ENCODE data around the gene SYTL1. TPM values are rescaled to one million over a fixed set of nuclear protein-coding genes. Genes with fewer than 3 reads are reported as not detected.

Gene SYTL1, protein sequence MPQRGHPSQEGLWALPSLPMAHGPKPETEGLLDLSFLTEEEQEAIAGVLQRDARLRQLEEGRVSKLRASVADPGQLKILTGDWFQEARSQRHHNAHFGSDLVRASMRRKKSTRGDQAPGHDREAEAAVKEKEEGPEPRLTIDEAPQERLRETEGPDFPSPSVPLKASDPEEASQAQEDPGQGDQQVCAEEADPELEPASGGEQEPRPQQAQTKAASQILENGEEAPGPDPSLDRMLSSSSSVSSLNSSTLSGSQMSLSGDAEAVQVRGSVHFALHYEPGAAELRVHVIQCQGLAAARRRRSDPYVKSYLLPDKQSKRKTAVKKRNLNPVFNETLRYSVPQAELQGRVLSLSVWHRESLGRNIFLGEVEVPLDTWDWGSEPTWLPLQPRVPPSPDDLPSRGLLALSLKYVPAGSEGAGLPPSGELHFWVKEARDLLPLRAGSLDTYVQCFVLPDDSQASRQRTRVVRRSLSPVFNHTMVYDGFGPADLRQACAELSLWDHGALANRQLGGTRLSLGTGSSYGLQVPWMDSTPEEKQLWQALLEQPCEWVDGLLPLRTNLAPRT
- total RNA-seq = 1 to 10 TPM in 2 of 9 donors, under 1 TPM in 6, not detected in 1; 0.23 to 6.0 (median 0.46) TPM
- polyA plus RNA-seq = 1 to 10 TPM in 1 of 2 donors, under 1 TPM in 1; 0.57 to 1.2 TPM
- long read RNA-seq, donor 1 = 0 reads
- long read RNA-seq, donor 2, partial matches to known transcripts = 0 of 1 reads
- long read RNA-seq, donor 2, other reads (novel, unspliced or antisense) = 1 of 1 reads
- long read RNA-seq, donor 3, partial matches to known transcripts = 0 of 3 reads
- long read RNA-seq, donor 3, other reads (novel, unspliced or antisense) = 2 of 3 reads

DNA sequence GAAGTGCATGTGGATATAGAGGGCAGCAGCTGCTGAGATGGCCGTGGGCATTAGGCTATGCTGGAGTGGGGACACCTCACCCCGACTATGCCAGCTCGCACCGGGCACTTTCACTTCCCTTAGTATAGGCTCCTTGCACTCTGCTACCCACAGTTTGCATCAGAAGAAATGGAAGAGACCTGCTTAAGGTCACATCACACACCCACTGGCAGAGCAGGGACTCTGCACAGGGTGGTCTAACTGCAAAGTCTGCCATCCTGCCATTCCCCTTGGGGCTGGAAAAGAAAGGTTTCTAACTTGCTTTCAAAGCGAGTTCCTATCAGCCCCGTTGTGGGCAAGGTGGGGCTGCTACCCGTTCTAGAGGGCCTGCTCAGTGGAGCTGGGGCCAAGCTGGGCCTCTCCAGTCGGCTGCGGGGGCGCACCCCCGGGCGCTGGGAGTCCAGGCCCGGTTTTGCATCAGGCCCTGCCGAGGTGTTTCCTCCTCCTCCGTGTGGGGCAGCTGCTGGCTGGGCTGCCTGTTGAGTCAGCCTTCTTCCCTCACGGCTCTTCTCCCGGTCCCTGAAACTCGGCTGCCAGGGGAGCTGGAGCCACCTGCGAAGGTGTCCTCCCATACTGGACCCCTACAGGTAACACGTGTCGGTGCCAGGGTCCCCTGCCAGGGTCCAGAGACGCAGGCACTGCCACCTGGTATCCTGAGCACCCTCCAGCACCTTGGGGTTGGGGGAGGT lies at the start of gene SYTL1:
Gene SYTL1, plus strand, starts transcription at position 498 of the 728 bp plus-strand sequence. CDS start 3,313 bp downstream, outside the sequence.
- 36 to 49% (median 46%) methylated on average over 17 to 22 of the region's 22 CpGs for WGBS, 4 donors
- DNase-seq = peak in 1 of 5 donors; percentile 66
- peaks cover 0 to 32% (median 4%) of the 10 kb centered on the region in 12 donors for H3K4me1 ChIP-seq
- no peaks in the 10 kb centered on the region for H3K9me3 ChIP-seq
- peaks cover 0 to 9% (median 4%) of the 10 kb centered on the region in 9 donors for H3K36me3 ChIP-seq
- H3K27ac ChIP-seq = peak within 1 kb of the TSS in 3 of 12 donors; percentile 29 to 88 (median 37)
- peak within 1 kb of the TSS in 6 of 12 donors; percentile 2 to 60 (median 30) for H3K4me3 ChIP-seq
- no peaks in the 10 kb centered on the region for H3K27me3 ChIP-seq
- intact Hi-C loops (cut with DNase I) = loop anchor here in 1 of 10 donors (5.0 kb wide), 1 partner anchor 34 kb away; no protein-coding TSS in a partner anchor
- peak in 2 of 4 donors; percentile 25 to 51 for ATAC-seq
- TF ChIP-seq POLR2A (IDR thresholded peaks at IDR 0.05) = no peak
- TF ChIP-seq, protein P1, sequence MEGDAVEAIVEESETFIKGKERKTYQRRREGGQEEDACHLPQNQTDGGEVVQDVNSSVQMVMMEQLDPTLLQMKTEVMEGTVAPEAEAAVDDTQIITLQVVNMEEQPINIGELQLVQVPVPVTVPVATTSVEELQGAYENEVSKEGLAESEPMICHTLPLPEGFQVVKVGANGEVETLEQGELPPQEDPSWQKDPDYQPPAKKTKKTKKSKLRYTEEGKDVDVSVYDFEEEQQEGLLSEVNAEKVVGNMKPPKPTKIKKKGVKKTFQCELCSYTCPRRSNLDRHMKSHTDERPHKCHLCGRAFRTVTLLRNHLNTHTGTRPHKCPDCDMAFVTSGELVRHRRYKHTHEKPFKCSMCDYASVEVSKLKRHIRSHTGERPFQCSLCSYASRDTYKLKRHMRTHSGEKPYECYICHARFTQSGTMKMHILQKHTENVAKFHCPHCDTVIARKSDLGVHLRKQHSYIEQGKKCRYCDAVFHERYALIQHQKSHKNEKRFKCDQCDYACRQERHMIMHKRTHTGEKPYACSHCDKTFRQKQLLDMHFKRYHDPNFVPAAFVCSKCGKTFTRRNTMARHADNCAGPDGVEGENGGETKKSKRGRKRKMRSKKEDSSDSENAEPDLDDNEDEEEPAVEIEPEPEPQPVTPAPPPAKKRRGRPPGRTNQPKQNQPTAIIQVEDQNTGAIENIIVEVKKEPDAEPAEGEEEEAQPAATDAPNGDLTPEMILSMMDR (IDR thresholded peaks at IDR 0.05) = no peak

DNA sequence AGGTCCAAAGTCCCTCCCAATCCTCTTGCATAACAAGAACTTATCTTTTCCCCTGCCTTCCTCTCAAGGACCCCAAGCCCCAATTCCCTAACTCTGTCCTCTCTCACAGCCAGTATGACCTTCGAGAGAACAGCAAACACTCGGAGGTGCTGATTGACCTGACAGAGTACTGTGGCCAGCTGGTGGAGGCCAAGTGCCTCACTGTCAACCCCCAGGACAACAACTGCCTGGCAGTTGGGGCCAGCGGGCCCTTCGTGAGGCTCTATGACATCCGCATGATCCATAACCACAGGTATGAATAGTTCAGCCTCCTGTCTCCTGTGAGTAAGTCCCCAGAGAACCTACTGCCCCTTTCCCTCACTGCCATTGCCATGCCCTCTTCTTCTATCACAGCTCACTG lies 49.7 kb upstream of the SYTL1 start:
- TF ChIP-seq, protein P1 (IDR thresholded peaks at IDR 0.05) = no peak
- no peak for TF ChIP-seq POLR2A (IDR thresholded peaks at IDR 0.05)
- peaks cover 0 to 9% (median 0%) of the 10 kb centered on the region in 12 donors for H3K4me1 ChIP-seq
- no peaks in the 10 kb centered on the region for H3K9me3 ChIP-seq
- no peak overlapping the region for H3K4me3 ChIP-seq
- H3K27ac ChIP-seq = peak overlapping the region in 2 of 12 donors; percentile 4 to 8
- intact Hi-C loops (cut with DNase I) = loop anchor here in 1 of 10 donors (10.0 kb wide), 1 partner anchor 373 kb away; no protein-coding TSS in a partner anchor
- peaks cover 0 to 81% (median 73%) of the 10 kb centered on the region in 9 donors for H3K36me3 ChIP-seq
- no peaks in the 10 kb centered on the region for H3K27me3 ChIP-seq
- no peak for DNase-seq
- peak in 3 of 4 donors; percentile 45 to 74 (median 68) for ATAC-seq
- 54 to 73% (median 63%) methylated on average over 5 of the region's 5 CpGs for WGBS, 4 donors

DNA sequence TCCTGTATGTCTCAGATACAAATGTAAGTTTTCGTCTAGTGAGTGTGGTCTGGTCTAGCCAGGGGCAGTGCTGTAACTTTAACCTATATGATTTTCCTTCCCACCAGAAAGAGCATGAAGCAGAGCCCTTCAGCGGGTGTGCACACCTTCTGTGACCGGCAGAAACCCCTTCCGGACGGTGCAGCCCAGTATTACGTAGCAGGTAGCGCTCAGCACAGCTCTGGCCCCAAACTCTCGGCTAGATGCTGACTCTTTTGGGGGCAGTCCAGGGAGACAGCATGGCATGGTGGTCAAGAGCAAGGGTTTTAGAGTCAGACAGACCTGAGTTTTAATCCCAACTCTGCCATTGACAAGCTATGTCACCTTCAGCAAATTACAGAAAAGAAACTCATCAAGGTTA lies 47.9 kb upstream of the SYTL1 start:
- ATAC-seq (no peak), DNase-seq (no peak)
- no peaks in the 10 kb centered on the region for H3K27me3 ChIP-seq
- peaks cover 0 to 17% (median 9%) of the 10 kb centered on the region in 12 donors for H3K4me1 ChIP-seq
- intact Hi-C loops (cut with DNase I) = loop anchor here in 1 of 10 donors (10.0 kb wide), 1 partner anchor 371 kb away; no protein-coding TSS in a partner anchor
- H3K4me3 ChIP-seq = no peak overlapping the region
- peaks cover 0 to 86% (median 79%) of the 10 kb centered on the region in 9 donors for H3K36me3 ChIP-seq
- WGBS, 4 donors = 91 to 96% (median 95%) methylated on average over 8 of the region's 8 CpGs
- no peaks in the 10 kb centered on the region for H3K9me3 ChIP-seq
- TF ChIP-seq, protein P1 (IDR thresholded peaks at IDR 0.05) = no peak
- TF ChIP-seq POLR2A (IDR thresholded peaks at IDR 0.05) = no peak
- no peak overlapping the region for H3K27ac ChIP-seq
